H1 (cell line): Measurements from ENCODE around the gene INKA2.

Experiments used
- ATF3 ChIP-seq: IDR thresholded peaks from 2 replicates; pipeline ENCODE4 v1.6.1; 2011; ENCODE audit warnings: low read depth, mild to moderate bottlenecking, low read length; ENCODE audit not compliant: insufficient read depth
- CTCF ChIP-seq, 3 experiments: IDR thresholded peaks; 1 replicate in 2 of 3; 2 replicates in 1 of 3; pipeline versions ENCODE4 v1.5.1 to v1.6.1; 2011; ENCODE audit warnings: low read length in 3 of 3, mild to moderate bottlenecking in 3 of 3, inconsistent platforms in 2 of 3, low read depth in 1 of 3, moderate library complexity in 1 of 3; ENCODE audit not compliant: insufficient read depth in 1 of 3; ENCODE audit errors: control extremely low read depth in 1 of 3
- EGR1 ChIP-seq: IDR thresholded peaks from 2 replicates; pipeline ENCODE4 v1.6.1; 2011; ENCODE audit warnings: low read depth, low read length, borderline replicate concordance
- EZH2 ChIP-seq: fragments of 200-600 bp; sonication (generic); IDR thresholded peaks from 2 replicates; pipeline ENCODE4 v1.7.1; 2012; ENCODE audit warnings: low read depth, mild to moderate bottlenecking, moderate library complexity, low read length, inconsistent platforms; ENCODE audit not compliant: severe bottlenecking
- MAX ChIP-seq: IDR thresholded peaks from 2 replicates; pipeline ENCODE4 v1.6.1; 2012; ENCODE audit warnings: inconsistent platforms
- TAF1 ChIP-seq: IDR thresholded peaks from 2 replicates; pipeline ENCODE4 v1.6.1; 2011; ENCODE audit warnings: mild to moderate bottlenecking, low read depth, low read length
- ZNF274 ChIP-seq: IDR thresholded peaks from 2 replicates; pipeline ENCODE4 v1.7.0; 2012; ENCODE audit warnings: low read length, borderline replicate concordance; ENCODE audit errors: extremely low read depth

GRCh38 chr1:111691886-111692285, 47.3 kb downstream of the INKA2 start:
- TF ChIP-seq ATF3 (no peak), CTCF (IDR thresholded peaks at IDR 0.05; ENCODE audit: control extremely low read depth in 1 of 3, insufficient read depth in 1 of 3, low read depth in 1 of 3, low read length in 3 of 3) (no peak), TAF1 (no peak), EZH2 (no peak), MAX (no peak), EGR1 (no peak), ZNF274 (no peak)
